Activated T-cell treated with anti-CD3 and anti-CD28 coated beads, Interleukin-2, amount 50 U/mL, for 72 hours (primary cell): Measurements from ENCODE around the gene FUT9. TPM values are rescaled to one million over a fixed set of nuclear protein-coding genes. Genes with fewer than 3 reads are reported as not detected.

ENCODE experiments used
- ATAC-seq, 2 donors: fragments of 150-1000 bp; cut with Tn5 transposase; replicated peaks in 1 of 2; 2 replicates each; pipeline ENCODE4 v1.10.0; 2021; ENCODE audit warnings: moderate library complexity in 2 of 2, mild to moderate bottlenecking in 1 of 2
- DNase-seq, 2 donors: peaks; one replicate each; pipeline ENCODE4 v3.0.0; 2021 to 2022; ENCODE audit warnings: mixed read lengths in 1 of 2
- H3K27ac Mint-ChIP-seq: one replicate; pipeline ENCODE4 v1.8.0; 2022; ENCODE audit warnings: mild to moderate bottlenecking, moderate library complexity, mixed read lengths
- H3K27me3 Mint-ChIP-seq: one replicate; pipeline ENCODE4 v1.8.0; 2022; ENCODE audit warnings: low read depth, mixed read lengths
- H3K36me3 Mint-ChIP-seq, 2 donors: one replicate each; pipeline ENCODE4 v1.8.0; 2022; ENCODE audit warnings: mixed read lengths in 2 of 2, mild to moderate bottlenecking in 1 of 2; ENCODE audit not compliant: insufficient read depth in 2 of 2
- H3K4me1 Mint-ChIP-seq: one replicate; pipeline ENCODE4 v1.8.0; 2022; ENCODE audit warnings: low read depth, mixed read lengths
- H3K4me3 Mint-ChIP-seq, 2 donors: one replicate each; pipeline ENCODE4 v1.8.0; 2022; ENCODE audit warnings: mild to moderate bottlenecking in 2 of 2, mixed read lengths in 2 of 2, moderate library complexity in 2 of 2
- H3K9me3 Mint-ChIP-seq, 2 donors: one replicate each; pipeline ENCODE4 v1.8.0; 2022; ENCODE audit warnings: mixed read lengths in 2 of 2
- total RNA-seq, 2 donors: library from RNA; stranded (reverse); gene quantifications; one replicate each; pipeline ENCODE4 v1.2.3, GENCODE V29; 2022

FUT9 gene
- total RNA-seq: not detected

- H3K4me1 Mint-ChIP-seq: no peaks in the 10 kb centered on the region
- no peak within 1 kb of the TSS for H3K27ac Mint-ChIP-seq
- peaks cover 34% of the 10 kb centered on the region for H3K27me3 Mint-ChIP-seq
- peaks cover 0 to 2% of the 10 kb centered on the region in 2 donors for H3K36me3 Mint-ChIP-seq
- no peaks in the 10 kb centered on the region for H3K9me3 Mint-ChIP-seq
- ATAC-seq: no peak
- peak within 1 kb of the TSS in 1 of 2 donors; percentile 42 for H3K4me3 Mint-ChIP-seq
- DNase-seq: no peak
Observed at GRCh38 chr6:96015518-96016333, at the start of gene FUT9. Gene FUT9 (plus strand): TSS chr6:96015974. CDS start chr6:96203156, 187,182 bp downstream.

GRCh38 chr6:95967594-95967993, 48.2 kb upstream of the FUT9 start:
- H3K4me3 Mint-ChIP-seq: no peak overlapping the region
- DNase-seq (no peak), ATAC-seq (no peak)
- H3K36me3 Mint-ChIP-seq: no peaks in the 10 kb centered on the region
- H3K27ac Mint-ChIP-seq: no peak overlapping the region
- H3K9me3 Mint-ChIP-seq: peaks cover 3% of the 10 kb centered on the region in 2 donors
- H3K27me3 Mint-ChIP-seq: no peaks in the 10 kb centered on the region
- no peaks in the 10 kb centered on the region for H3K4me1 Mint-ChIP-seq

GRCh38 chr6:95973976-95974375, 41.8 kb upstream of the FUT9 start:
- no peak for DNase-seq
- peaks cover 2 to 5% of the 10 kb centered on the region in 2 donors for H3K9me3 Mint-ChIP-seq
- H3K4me3 Mint-ChIP-seq: no peak overlapping the region
- no peak overlapping the region for H3K27ac Mint-ChIP-seq
- no peaks in the 10 kb centered on the region for H3K36me3 Mint-ChIP-seq
- ATAC-seq: no peak
- no peaks in the 10 kb centered on the region for H3K4me1 Mint-ChIP-seq
- no peaks in the 10 kb centered on the region for H3K27me3 Mint-ChIP-seq

- no peaks in the 10 kb centered on the region for H3K27me3 Mint-ChIP-seq
- no peak overlapping the region for H3K4me3 Mint-ChIP-seq
- H3K9me3 Mint-ChIP-seq: peaks cover 2 to 3% of the 10 kb centered on the region in 2 donors
- no peaks in the 10 kb centered on the region for H3K4me1 Mint-ChIP-seq
- DNase-seq (no peak), ATAC-seq (no peak)
- no peaks in the 10 kb centered on the region for H3K36me3 Mint-ChIP-seq
- H3K27ac Mint-ChIP-seq: no peak overlapping the region
Observed at GRCh38 chr6:95978230-95978629, 37.5 kb upstream of the FUT9 start.

GRCh38 chr6:95991906-95992305, 23.9 kb upstream of the FUT9 start:
- DNase-seq (no peak), ATAC-seq (no peak)
- Mint-ChIP-seq H3K9me3 (peaks cover 10% of the 10 kb centered on the region in 2 donors), H3K27ac (no peak overlapping the region), H3K4me1 (no peaks in the 10 kb centered on the region), H3K36me3 (peaks cover 6 to 7% of the 10 kb centered on the region in 2 donors), H3K4me3 (no peak overlapping the region), H3K27me3 (no peaks in the 10 kb centered on the region)

GRCh38 chr6:95994151-95994550, 21.6 kb upstream of the FUT9 start:
- Mint-ChIP-seq H3K4me3 (no peak overlapping the region), H3K4me1 (no peaks in the 10 kb centered on the region), H3K9me3 (peaks cover 10 to 14% of the 10 kb centered on the region in 2 donors), H3K27me3 (no peaks in the 10 kb centered on the region), H3K27ac (no peak overlapping the region), H3K36me3 (peaks cover 4 to 7% of the 10 kb centered on the region in 2 donors)
- DNase-seq: no peak
- ATAC-seq: no peak

- peaks cover 0 to 4% of the 10 kb centered on the region in 2 donors for H3K9me3 Mint-ChIP-seq
- no peaks in the 10 kb centered on the region for H3K36me3 Mint-ChIP-seq
- no peak overlapping the region for H3K4me3 Mint-ChIP-seq
- H3K4me1 Mint-ChIP-seq: no peaks in the 10 kb centered on the region
- ATAC-seq: no peak
- H3K27ac Mint-ChIP-seq: no peak overlapping the region
- no peak for DNase-seq
- no peaks in the 10 kb centered on the region for H3K27me3 Mint-ChIP-seq
Observed at GRCh38 chr6:95998133-95998532, 17.6 kb upstream of the FUT9 start.

GRCh38 chr6:96001891-96002575, 13.7 kb upstream of the FUT9 start:
- Mint-ChIP-seq H3K4me1 (no peaks in the 10 kb centered on the region), H3K4me3 (no peak overlapping the region), H3K36me3 (no peaks in the 10 kb centered on the region), H3K27ac (no peak overlapping the region), H3K27me3 (no peaks in the 10 kb centered on the region), H3K9me3 (peaks cover 0 to 4% of the 10 kb centered on the region in 2 donors)
- DNase-seq (no peak), ATAC-seq (no peak)

GRCh38 chr6:96002576-96002910, 13.2 kb upstream of the FUT9 start:
- ATAC-seq: no peak
- no peak overlapping the region for H3K4me3 Mint-ChIP-seq
- peaks cover 0 to 4% of the 10 kb centered on the region in 2 donors for H3K9me3 Mint-ChIP-seq
- H3K4me1 Mint-ChIP-seq: no peaks in the 10 kb centered on the region
- DNase-seq: no peak
- no peak overlapping the region for H3K27ac Mint-ChIP-seq
- H3K36me3 Mint-ChIP-seq: no peaks in the 10 kb centered on the region
- H3K27me3 Mint-ChIP-seq: no peaks in the 10 kb centered on the region

GRCh38 chr6:96002912-96003311, 12.9 kb upstream of the FUT9 start:
- Mint-ChIP-seq H3K4me1 (no peaks in the 10 kb centered on the region), H3K4me3 (no peak overlapping the region), H3K9me3 (peaks cover 0 to 4% of the 10 kb centered on the region in 2 donors), H3K27me3 (no peaks in the 10 kb centered on the region), H3K27ac (no peak overlapping the region), H3K36me3 (no peaks in the 10 kb centered on the region)
- DNase-seq (no peak), ATAC-seq (no peak)

GRCh38 chr6:96007663-96008062, 8.1 kb upstream of the FUT9 start:
- Mint-ChIP-seq H3K9me3 (no peaks in the 10 kb centered on the region), H3K4me3 (no peak overlapping the region), H3K36me3 (no peaks in the 10 kb centered on the region), H3K4me1 (no peaks in the 10 kb centered on the region), H3K27me3 (no peaks in the 10 kb centered on the region), H3K27ac (no peak overlapping the region)
- DNase-seq (no peak), ATAC-seq (no peak)

GRCh38 chr6:96013531-96013930, 2.2 kb upstream of the FUT9 start:
- H3K4me3 Mint-ChIP-seq: no peak overlapping the region
- no peak overlapping the region for H3K27ac Mint-ChIP-seq
- no peak for DNase-seq
- ATAC-seq: no peak
- H3K36me3 Mint-ChIP-seq: peaks cover 0 to 2% of the 10 kb centered on the region in 2 donors
- peaks cover 34% of the 10 kb centered on the region for H3K27me3 Mint-ChIP-seq
- H3K9me3 Mint-ChIP-seq: no peaks in the 10 kb centered on the region
- no peaks in the 10 kb centered on the region for H3K4me1 Mint-ChIP-seq

- DNase-seq (no peak), ATAC-seq (no peak)
- no peak overlapping the region for H3K27ac Mint-ChIP-seq
- H3K4me3 Mint-ChIP-seq: peak overlapping the region in 1 of 2 donors; percentile 42
- H3K27me3 Mint-ChIP-seq: peaks cover 34% of the 10 kb centered on the region
- peaks cover 0 to 2% of the 10 kb centered on the region in 2 donors for H3K36me3 Mint-ChIP-seq
- no peaks in the 10 kb centered on the region for H3K9me3 Mint-ChIP-seq
- H3K4me1 Mint-ChIP-seq: no peaks in the 10 kb centered on the region
Observed at GRCh38 chr6:96014846-96015517, 792 bp upstream of the FUT9 start.
